ENCODE data around the gene KPNB1.
A peak's percentile ranks its signal among the peaks of the same experiment; 100 is the strongest.
"Not testable (repeated sequence)": the region's sequence is repeated elsewhere in the genome, so short reads cannot be mapped to it uniquely, and the experiment has no call there.

The KPNB1 gene

DNA sequence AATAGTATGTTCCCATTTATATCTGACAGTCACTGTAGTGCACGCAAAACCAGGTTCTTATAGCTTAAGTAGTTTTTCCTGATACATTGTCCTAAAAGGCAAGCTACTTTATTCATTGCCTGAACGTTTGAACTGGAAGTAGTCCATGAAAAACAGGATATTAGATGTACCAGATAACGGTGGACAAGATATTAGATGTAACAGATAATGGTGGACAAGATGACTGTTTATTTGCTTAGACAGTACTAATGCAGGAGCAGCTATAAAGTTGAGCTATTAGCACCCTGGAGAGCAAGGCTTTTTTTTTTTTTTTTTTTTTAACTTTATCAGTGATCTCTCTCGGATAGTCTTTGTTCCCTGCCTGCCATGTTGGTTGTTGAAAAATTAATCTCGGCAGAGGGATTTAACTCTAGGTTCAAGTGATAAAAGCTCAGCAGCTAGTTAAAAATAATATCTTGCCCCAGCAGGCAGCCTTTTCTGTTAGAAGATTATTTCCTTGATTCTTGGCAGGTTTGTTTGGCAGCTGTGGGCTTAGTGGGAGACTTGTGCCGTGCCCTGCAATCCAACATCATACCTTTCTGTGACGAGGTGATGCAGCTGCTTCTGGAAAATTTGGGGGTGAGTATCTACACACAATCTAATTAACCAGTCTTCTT, 26.9 kb downstream of the KPNB1 start:
- DNase-seq (ENCODE audit: low spot score), result no peak

DNA sequence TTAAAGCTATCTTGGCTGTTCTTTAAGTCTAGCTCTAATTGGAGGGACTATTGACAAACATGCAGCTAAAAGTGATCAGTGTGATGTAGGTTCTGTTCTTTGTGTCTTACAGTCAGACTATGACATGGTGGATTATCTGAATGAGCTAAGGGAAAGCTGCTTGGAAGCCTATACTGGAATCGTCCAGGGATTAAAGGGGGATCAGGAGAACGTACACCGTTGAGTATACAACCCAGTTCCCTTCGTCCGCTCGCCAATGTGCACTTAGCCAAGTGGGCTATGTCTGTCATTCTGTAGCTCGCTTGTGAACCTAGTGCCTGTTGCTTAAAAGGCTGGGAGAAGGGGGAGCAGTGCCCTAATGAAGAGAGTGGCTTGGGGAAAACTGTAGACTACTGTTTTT, 28.5 kb downstream of the KPNB1 start:
- DNase-seq (ENCODE audit: low spot score), result no peak

DNA sequence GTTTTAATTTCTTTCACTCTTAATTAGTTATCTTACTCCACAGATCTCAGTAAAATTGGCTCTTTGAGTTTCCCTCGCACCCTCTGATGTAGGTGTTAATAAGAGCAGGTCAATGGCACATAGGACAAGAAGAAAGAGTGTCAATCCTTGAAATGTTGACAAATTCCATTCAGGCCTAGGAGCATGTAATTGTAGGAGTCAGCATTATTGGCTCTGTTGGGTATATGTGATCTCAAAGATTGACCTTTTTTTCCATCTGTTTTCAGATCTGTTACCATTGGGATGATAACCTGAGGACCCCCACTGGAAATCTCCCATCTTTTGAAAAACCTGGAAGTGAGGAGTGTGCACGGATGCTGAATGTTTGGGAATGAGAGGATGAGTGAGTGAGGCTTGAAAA, 32.4 kb downstream of the KPNB1 start:
- DNase-seq (ENCODE audit: low spot score), result no peak

DNA sequence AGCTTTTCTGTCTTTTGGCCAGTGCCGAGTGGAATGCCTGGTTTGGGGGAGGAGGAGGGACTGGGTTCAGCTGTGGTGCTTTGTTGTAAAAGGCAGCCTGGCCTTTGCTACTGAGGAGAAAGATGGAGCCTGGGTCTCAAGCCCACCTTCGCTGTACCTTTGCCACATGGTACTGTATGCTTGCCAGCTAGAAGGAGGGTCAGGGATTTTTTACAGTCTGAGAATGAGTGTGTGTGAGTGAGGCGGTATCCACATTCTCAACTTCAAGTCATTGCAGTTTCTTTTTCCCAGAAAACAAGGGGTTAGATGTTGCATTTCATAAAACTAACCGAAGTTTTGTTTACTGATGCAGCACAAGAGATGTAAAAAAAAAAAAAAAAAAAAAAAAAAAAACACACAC, 33.0 kb downstream of the KPNB1 start:
- DNase-seq (ENCODE audit: low spot score), result not testable (repeated sequence)

DNA sequence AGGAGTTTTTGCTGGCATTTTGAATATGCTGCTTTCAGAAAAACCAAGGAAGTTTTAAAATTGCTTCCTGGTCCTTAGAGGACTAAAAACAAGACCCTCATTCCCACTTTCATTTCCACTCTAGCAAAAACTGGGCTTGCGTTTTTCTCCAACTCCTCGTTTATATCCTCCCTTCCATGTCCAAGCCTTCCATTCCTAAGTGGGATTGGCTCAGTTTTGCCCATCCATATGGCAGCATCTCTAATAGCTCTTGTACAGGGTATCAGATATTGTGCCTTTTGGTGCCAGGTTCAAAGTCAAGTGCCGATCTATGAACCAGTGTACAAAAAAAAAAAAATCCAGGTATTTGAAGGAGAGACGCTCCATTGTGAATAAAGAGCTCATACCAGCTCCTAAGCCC, 34.3 kb downstream of the KPNB1 start:
- no peak for DNase-seq (ENCODE audit: low spot score)

DNA sequence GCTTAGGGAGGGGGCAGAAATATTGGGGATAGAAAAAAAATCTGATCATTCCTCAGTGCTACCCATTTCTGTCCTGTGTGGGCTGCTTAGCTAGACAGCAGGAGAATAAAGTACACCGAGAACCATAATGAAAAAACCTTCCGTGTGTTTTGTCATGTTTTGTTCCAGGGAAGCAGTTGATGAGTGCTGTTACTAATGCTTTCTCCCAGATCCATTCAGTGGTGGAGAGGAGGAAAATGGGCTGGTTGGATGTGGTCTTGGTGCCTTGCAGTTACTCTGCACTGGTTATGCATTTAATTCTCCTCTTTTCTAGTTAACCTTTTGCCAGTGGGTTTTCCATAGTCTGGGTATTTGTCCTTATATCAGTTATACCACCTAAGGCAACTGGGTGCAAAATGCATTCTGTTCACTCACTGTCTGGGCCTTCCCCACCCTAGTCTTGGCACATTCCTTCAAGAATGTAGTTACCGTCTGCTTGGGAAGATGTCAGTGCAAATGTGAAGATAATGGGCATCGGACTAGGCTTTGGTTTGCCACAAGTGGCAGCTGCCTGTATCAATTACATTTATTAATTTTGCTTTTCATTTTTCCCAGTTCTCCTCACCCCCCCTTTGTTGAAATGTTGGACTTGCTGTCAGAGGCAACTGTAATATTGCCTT, 34.9 kb downstream of the KPNB1 start:
- no peak for DNase-seq (ENCODE audit: low spot score)

DNA sequence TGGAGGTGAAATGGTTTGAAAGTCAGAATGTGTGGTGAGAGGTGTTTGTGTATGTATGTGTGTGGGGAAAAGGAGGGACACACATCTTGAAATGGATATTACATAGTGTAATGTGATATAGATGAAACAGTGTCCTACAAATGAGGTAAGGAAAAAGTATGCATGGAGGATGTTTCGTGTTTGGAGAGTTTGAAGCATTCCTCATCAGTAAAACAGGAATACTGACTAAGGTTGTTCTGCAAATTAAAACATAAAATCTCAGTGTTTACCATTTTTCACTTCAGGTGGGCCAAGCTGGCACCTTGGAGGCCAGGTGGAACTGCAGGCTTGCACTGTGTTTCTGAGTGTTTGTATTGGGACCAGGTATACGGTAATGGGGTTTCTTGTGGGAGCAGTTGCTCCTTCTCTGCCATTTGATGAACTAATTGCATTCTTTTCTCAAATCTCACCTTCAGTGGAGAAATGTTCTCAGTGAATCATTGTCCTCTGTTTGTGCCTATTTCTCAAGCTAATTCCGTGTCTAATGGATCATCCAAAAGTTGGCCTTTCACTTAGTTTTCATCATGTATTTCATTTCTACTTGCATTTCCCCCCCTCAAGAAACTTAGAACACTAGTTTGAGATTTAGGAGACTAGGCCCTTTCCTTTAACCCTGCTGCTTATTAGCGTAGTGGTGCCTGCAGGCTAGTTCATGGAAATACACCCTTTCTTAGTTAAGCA, 36.0 kb downstream of the KPNB1 start:
- DNase-seq (ENCODE audit: low spot score), result no peak

DNA sequence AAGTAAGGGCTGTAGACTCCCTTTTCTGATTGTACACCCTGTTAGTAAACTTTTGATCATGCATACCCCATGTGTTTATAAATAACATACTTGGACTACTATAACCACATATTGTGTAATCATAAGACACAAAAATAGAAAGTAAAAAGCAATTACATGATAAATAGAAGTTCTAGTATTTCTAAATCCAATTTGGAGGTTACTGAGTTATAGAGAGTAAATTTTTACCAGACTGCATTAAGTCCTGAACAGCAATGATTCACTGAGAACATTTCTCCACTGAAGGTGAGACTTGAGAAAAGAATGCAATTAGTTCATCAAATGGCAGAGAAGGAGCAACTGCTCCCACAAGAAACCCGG, 36.5 kb downstream of the KPNB1 start:
- no peak for DNase-seq (ENCODE audit: low spot score)

DNA sequence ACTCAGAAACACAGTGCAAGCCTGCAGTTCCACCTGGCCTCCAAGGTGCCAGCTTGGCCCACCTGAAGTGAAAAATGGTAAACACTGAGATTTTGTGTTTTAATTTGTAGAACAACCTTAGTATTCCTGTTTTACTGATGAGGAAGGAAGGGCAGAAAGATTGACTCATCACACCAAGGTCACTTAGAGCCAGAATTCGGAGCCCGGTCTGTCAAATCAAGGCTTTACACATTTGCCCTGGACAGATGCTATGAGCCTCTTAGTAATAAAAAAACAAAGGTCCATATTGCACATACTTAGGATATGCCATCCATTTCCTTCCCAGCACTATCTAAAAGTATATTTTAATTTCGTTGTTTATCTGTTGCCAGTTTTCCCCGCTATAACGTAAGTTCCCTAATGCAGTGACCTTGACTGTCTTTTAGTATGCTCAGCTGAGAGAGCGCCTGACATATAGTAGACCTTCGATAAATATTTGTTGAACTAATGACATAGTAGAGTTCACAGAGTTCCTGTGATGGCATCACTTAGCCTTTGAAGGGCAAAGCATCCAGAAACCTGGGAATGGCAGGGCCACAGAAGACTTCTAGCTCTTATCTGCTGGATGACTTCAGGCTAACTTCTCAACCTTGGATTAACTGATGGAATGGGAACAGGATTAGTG, 37.1 kb downstream of the KPNB1 start:
- DNase-seq (ENCODE audit: low spot score), result no peak

DNA sequence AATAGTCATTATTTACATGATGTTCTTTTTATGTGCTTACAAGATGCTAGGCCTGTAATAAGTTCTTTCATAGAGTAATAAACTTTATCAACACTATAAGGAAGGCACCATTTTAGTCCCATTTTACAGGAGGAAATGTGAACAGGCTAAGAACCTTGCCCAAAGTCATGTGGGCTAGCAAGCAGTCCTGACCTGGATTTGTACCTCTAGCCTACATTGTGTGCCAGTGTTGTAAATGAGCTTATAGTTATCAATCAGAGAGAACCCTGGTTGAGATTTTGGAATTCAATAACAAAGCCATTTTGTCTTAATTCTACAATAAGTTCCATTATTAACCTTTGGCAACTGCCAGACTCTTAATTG, 37.6 kb downstream of the KPNB1 start:
- no peak for DNase-seq (ENCODE audit: low spot score)

DNA sequence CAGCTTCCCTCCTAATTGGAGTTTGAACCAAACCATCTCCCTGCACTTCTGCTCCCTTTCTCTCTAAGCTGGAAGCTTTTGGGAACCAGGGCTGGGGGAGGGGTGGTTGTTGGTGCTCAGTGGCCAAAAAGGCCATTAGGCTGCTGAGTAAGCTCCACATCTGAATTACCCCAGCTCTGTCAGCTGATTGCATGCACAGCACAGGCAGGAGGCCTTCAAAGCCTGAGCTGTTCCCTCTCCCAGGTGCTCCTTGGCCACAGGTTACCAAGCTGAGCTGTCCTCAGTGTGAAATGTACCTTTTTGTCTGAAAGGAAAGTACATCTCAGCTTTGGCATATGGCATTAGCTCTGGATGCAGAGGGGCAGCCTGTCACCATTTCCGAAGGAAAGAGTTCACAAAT, 38.0 kb downstream of the KPNB1 start:
- DNase-seq (ENCODE audit: low spot score), result no peak

DNA sequence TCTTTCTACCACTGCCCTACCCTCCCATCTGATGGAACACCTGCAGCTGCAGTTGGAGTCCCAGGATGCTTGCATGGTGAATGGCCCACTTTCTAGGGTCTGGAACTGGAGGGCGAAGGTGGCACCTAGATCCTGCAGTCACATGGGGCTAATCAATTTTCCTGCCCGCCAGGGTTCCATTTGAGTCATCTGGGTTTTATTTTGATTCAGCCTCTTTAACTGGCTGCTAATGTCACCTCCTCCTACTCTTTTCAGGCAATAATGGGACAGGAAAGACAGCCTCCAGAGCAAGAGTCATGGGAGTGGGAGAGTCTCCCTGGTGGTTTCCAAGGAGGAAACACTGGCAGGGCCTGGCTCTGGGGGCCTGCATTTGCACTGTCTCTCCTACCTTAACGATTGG, 40.4 kb downstream of the KPNB1 start:
- DNase-seq (ENCODE audit: low spot score), result no peak

DNA sequence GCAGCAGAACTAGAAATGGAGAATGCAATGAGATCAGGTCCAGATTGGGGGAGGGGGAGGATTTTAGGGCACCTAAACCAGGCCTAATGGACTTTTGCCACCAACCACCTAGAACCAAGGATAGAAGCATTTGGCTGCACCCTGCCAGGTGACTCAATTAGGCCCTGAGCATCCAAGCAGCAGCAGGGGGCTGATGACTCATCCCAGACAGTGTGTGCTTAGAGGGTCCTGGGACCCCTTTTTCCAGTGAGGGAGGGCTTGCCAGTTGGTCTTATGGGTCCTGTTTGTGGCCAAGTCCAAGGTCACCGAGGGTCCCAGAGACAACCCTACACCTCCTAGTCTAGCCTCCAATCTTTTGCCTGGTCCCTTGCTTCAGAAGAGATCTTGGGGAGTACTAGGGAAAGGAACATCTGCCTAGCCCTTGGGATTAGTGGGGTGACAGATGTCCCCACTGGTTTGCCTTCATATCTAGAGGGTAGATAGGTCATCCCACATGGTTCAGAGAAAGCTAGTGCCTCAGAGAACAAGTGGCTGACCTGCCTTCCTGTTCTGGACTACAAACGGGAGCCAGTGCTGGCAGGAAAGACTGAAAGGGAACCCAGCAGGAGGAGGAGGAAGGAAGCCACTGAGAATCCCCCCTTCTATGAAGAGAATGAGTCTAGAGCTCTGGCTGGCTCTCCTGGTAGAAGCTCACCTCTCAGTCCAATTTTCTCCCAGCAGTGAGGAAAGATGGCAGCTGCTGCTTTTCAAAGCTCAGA, 42.6 kb downstream of the KPNB1 start:
- no peak for DNase-seq (ENCODE audit: low spot score)

DNA sequence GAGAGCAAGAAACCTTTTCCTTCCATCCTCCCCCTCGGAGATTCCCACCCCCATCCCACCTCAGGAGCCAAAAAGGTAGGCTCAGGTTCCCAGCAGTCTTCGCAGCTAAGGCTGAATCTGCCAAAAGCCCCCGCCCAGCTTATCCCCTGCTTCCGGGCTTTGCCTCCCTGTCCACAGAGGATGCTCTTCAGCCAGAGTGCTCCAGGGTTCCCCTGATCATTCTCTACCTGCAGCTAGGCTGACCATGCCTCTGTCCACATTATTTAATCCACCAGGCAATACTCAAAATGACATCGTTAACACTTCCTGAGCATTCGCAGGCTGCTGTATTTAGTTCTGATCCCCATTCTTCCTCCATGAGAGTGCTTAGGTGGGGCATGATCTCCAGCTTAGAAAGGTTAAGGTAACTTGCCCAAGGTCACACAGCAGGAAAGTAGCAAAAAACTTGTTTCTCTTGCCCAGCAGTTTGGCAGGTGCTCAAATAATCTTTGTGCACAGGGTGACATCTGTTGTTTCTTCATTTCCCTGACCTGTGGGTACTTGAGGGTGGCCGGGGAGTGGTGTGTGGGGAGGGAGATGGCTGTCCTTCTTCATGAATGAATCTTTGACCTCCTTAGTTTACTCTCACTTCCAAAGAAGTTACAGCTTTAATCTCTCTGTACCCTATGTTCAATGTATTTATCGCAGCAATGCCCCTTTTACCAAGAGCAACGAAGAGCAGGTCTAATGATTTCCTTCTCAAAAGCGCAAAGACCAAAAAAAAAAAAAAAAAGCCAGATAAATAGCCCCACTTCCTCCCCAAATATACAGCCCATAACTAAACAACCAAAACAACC, 43.4 kb downstream of the KPNB1 start:
- peak; percentile 29 for DNase-seq (ENCODE audit: low spot score)

DNA sequence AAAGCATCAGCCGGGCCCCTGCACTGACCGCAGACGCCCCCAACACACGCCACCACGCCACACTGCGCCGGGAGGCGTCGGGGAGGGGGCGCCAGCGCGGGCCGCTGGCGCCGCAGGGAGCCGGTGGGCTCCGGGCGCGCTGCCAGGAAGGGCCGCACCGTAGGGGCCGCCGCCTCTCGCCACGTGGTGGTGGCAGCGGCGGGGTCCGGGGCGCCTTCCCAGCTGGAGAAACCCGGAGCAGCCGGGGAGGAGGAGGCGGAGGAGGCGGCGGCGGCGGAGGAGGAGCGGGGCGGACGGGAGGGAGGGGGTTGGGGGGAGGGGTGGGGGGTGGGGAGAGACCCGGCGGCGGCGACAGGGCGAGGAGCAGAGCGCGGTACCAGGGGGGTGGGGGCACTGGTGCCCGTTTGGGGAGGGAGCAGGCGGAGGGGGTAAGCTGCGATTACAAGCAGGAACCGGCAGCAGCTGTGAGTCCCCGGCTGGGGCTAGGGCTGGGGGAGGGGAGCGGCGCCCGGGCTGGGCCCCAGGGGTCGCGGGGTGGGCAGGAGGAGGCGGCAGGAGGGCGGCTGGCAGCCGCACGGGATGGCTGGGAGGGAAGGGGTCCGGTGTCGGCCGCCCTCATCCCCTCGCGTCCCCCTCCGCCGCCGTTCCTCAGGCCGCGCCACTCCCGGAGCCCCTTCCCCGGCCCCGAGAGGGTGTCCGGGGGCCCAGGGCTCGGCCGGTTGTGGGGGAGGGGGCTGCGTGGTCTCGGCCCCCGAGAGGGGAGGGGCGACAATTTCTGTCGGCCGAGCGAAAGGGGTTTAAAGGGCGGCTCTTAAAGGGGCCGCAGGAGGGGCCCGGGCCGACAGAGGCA, 44.2 kb downstream of the KPNB1 start, which contains the start of gene TBKBP1:
TSS of gene TBKBP1 (plus strand) at position 431 of the 850 bp plus-strand sequence. CDS start 1,952 bp downstream, outside the sequence.
- DNase-seq (ENCODE audit: low spot score), result peak; percentile 77

DNA sequence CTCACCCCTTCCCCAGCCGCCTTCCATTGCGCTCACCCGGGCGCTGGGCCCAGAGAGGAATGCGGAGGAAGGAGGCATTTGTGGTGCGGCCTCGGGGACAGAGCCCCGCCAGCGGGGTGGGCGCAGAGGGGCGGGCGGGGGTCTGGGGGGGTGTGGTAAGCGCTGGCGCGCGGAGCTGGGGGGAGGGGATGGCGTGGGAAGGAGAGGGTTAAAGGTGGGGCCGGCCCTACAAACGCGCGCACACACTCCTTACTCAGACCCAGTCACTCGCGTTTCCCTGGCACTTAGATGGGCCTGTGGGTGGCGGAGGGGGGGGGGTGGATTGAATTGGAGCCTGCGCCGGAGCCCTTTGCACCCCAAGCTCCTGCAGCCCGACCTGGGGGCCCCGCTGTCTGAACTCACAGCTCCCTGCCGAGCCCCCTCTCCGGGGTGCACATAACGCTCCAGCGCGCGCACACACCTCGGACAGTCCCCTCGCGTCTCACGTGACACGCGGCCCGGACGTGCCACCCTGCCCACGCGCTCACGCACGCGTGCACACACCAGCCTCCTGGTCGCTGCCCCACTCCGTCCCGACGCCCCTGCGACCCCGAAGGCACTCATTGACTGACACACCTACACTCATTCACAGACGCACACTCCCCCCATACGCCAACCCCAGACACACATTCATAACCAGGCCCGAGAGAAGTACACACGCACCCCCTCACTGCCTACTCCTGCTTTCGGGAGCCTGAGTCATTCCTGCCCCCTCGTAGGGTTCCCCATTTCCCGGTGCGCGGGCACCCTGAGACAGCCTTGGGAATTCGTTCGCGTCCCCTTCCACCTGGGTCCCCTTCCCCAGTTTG, 45.1 kb downstream of the KPNB1 start:
- peak; percentile 86 for DNase-seq (ENCODE audit: low spot score)

DNA sequence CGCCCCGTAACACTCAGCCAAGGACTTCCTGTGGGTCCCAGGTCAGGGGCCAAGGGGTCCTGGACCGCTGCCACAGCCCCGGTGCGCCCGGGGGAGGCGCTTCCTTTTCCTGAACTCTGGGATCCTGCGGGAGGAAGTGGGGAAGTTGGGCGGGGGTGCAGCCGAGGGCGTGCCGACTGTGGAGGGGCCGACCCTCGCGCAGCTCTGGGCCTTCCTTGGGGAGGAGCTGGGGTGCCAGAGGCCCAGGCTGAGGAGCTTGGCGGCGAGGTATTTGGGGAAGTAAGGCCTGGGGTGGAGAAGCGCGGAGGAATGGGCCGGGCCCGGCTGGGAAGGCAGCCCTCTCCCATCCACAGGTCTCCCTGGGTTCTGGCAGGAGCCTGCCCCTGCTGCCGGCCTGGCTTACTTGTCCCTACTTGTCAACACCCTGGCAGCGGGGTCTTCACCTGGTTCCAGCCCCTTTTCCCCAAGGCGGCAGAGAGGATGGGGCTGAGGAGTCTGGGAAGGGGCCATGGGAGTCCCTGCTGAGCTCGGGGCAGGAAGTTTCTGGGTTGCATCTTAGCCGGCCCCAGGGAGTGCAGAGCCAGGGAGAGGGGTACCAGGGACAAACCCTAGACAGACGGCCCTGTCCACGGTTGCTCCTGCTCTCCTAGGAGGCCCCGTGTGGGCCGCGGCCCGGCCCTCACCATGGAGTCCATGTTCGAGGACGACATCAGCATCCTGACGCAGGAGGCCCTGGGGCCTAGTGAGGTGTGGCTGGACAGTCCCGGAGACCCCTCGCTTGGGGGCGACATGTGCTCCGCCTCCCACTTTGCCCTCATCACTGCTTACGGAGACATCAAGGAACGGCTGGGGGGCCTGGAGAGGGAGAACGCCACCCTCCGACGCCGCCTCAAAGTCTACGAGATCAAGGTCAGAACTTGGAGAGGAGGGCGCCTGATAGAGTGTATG, 46.0 kb downstream of the KPNB1 start:
- peak; percentile 33 for DNase-seq (ENCODE audit: low spot score)
